ENCODE results near the gene PALLD. TPM values are rescaled to one million over a fixed set of nuclear protein-coding genes. Genes with fewer than 3 reads are reported as not detected.
A peak's percentile ranks its signal among the peaks of the same experiment; 100 is the strongest.

Gene PALLD
- total RNA-seq, 4 donors from 2014 or later: 266 to 761 (median 441) TPM

DNA sequence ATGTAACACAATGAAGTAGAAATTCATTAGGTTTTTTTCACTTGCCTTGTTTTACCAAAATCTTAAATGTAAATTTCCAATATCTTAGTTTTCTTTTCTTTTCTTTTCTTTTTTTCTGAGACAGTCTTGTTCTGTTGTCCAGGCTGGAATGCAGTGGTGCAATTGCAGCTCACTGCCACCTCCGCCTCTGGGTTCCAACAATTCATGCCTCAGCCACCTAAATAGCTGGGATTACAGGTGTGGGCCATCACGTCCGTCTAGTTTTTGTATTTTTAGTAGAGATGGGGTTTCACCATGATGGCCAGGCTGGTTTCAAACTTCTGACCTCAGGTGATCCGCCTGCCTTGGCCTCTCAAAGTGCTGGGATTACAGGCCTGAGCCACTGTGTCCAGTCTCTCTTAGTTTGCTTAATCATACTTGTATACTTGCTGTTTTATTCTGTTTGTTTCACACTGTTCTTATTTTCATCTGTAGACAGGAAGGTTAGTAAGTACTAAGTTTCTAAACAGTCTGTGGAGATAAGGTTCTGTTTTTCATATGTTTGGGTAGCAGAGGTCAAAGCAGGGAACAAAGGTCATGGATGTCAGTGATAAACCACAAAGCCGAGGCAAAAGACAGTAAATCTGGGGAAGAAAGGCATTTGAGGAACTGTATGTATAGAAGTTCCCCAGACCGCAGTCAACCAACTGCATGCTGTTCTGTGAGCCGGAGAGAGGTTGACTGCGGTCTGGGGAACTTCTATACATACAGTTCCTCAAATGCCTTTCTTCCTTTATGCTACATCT lies 384.2 kb downstream of the PALLD start:
- peak overlapping the region; percentile 82 to 86 for H3K27ac ChIP-seq
- H3K36me3 ChIP-seq: no peaks in the 10 kb centered on the region
- no peaks in the 10 kb centered on the region for H3K27me3 ChIP-seq
- intact Hi-C loops (cut with DNase I; ENCODE audit: low total_unique reads): no loop called here
- H3K4me3 ChIP-seq: no peak overlapping the region
- no peak for DNase-seq
- TF ChIP-seq POLR2A (IDR thresholded peaks at IDR 0.05): no peak
- TF ChIP-seq, protein P1, sequence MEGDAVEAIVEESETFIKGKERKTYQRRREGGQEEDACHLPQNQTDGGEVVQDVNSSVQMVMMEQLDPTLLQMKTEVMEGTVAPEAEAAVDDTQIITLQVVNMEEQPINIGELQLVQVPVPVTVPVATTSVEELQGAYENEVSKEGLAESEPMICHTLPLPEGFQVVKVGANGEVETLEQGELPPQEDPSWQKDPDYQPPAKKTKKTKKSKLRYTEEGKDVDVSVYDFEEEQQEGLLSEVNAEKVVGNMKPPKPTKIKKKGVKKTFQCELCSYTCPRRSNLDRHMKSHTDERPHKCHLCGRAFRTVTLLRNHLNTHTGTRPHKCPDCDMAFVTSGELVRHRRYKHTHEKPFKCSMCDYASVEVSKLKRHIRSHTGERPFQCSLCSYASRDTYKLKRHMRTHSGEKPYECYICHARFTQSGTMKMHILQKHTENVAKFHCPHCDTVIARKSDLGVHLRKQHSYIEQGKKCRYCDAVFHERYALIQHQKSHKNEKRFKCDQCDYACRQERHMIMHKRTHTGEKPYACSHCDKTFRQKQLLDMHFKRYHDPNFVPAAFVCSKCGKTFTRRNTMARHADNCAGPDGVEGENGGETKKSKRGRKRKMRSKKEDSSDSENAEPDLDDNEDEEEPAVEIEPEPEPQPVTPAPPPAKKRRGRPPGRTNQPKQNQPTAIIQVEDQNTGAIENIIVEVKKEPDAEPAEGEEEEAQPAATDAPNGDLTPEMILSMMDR (IDR thresholded peaks at IDR 0.05): no peak
- H3K9me3 ChIP-seq: no peaks in the 10 kb centered on the region
- H3K4me1 ChIP-seq: peaks cover 6 to 10% of the 10 kb centered on the region in 2 donors

DNA sequence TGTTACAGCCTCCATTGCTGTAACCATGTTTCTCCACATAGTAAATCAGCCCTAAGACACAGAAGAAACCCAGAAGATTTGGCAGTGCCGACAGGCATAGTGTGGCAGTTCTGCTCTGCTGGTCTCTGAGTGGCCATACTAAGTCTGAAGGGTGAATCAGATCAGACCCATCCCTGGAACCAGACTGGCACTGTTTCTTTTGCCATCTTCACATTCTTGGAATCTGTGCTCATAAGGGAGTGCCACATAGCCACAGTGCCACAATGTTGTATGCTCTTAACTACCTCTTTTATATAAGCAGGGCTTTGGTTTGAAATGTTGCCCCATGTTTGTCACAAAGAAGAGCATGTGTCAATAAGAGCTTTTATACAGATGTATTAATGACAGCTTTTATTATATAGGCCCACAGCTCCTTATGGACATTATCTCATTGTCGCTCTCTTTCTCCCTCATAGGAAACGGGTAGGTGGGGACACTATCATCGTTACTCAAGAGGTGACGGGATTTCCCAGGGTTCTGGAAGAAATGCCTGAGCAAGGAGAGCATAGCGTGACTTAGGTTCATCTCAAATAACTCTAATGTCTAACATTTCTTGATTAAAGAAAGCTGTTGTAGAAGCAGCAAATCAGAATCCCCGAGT lies 385.0 kb downstream of the PALLD start:
- intact Hi-C loops (cut with DNase I; ENCODE audit: low total_unique reads): no loop called here

DNA sequence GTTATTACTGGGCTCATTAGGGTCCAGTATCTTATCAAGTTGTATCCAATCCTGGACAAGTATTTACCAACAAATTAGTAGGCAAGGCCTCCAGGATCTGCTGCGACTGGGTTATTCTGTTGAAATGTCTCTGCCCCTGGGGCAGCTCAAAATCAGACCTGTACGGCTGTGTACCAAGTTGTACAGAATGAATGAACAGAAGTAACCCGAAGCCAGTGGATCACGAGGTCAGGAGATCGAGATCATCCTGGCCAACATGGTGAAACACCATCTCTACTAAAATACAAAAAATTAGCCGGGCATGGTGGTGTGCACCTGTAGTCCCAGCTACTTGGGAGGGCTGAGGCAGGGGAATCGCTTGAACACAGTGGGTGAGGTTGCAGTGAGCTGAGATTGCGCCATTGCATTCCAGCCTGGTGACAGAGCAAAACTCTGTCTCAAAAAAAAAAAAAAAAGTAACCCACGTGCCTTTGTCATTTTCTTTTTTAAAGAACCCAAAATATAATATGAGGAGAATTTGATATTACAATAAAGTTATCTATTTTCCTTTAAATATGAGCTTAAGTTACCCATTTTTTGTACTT lies 385.9 kb downstream of the PALLD start:
- Histone ChIP-seq H3K27me3 (no peaks in the 10 kb centered on the region), H3K4me3 (no peak overlapping the region), H3K36me3 (no peaks in the 10 kb centered on the region), H3K4me1 (peaks cover 6 to 12% of the 10 kb centered on the region in 2 donors), H3K27ac (peak overlapping the region; percentile 55 to 86), H3K9me3 (no peaks in the 10 kb centered on the region)
- DNase-seq: peak in 1 of 2 donors; percentile 62
- intact Hi-C loops (cut with DNase I; ENCODE audit: low total_unique reads): no loop called here
- no peak for TF ChIP-seq POLR2A (IDR thresholded peaks at IDR 0.05)
- TF ChIP-seq, protein P1 (IDR thresholded peaks at IDR 0.05): no peak

More for the DNA sequence above, 385.0 kb downstream of the PALLD start:
- Histone ChIP-seq H3K9me3 (no peaks in the 10 kb centered on the region), H3K27me3 (no peaks in the 10 kb centered on the region), H3K4me3 (no peak overlapping the region), H3K27ac (peak overlapping the region; percentile 23 to 86), H3K4me1 (peaks cover 6 to 16% of the 10 kb centered on the region in 2 donors), H3K36me3 (no peaks in the 10 kb centered on the region)
- DNase-seq: no peak
- TF ChIP-seq, protein P1 (IDR thresholded peaks at IDR 0.05): no peak
- TF ChIP-seq POLR2A (IDR thresholded peaks at IDR 0.05): no peak

DNA sequence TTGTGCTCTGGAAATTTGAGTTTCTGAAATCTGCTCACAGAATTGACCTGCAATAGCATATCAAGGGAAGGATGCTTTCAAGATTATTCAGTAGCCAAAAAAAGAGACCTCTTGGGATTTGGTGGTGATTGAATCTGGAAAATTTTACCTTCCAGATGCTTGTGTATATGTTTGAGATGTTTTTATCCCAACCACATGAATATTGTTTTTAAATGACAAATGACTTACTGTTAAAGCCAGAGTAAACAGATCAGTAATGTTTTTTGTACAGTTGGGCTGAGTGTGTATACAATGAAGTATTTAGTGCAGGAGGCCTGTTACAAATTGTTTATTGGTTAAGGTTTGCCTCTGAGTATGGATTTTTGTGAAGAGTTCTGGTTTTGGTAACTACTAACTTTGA lies 386.7 kb downstream of the PALLD start:
- no peaks in the 10 kb centered on the region for H3K36me3 ChIP-seq

More for the DNA sequence above, 386.7 kb downstream of the PALLD start:
- peaks cover 6% of the 10 kb centered on the region in 2 donors for H3K4me1 ChIP-seq
- H3K9me3 ChIP-seq: no peaks in the 10 kb centered on the region
- DNase-seq: no peak
- intact Hi-C loops (cut with DNase I; ENCODE audit: low total_unique reads): no loop called here
- no peaks in the 10 kb centered on the region for H3K27me3 ChIP-seq
- peak overlapping the region; percentile 39 to 55 for H3K27ac ChIP-seq
- TF ChIP-seq, protein P1 (IDR thresholded peaks at IDR 0.05): no peak
- no peak for TF ChIP-seq POLR2A (IDR thresholded peaks at IDR 0.05)
- no peak overlapping the region for H3K4me3 ChIP-seq
